HG03064 (cell line): ENCODE data around the gene GID8.

Source experiments
- ATAC-seq: cut with Tn5 transposase; IDR thresholded peaks from one replicate; pipeline ENCODE4 v1.9.1; 2021; ENCODE audit warnings: low read depth; ENCODE audit not compliant: unreplicated experiment

The GID8 gene

GRCh38 chr20:62941792-62942191, 3.8 kb downstream of the GID8 start:
- ATAC-seq = no peak

GRCh38 chr20:62942456-62942855, 4.5 kb downstream of the GID8 start:
- ATAC-seq = no peak

- no peak for ATAC-seq
Observed at GRCh38 chr20:62943396-62943795, 5.4 kb downstream of the GID8 start.

GRCh38 chr20:62944184-62944583, 6.2 kb downstream of the GID8 start:
- ATAC-seq = no peak

- ATAC-seq = no peak
Observed at GRCh38 chr20:62944746-62945145, 6.8 kb downstream of the GID8 start.

GRCh38 chr20:62945771-62946339, 7.9 kb downstream of the GID8 start:
- ATAC-seq = no peak

GRCh38 chr20:62946918-62947317, 9.0 kb downstream of the GID8 start:
- ATAC-seq = no peak

- ATAC-seq = no peak
Observed at GRCh38 chr20:62947532-62948300, 9.8 kb downstream of the GID8 start.

- no peak for ATAC-seq
Observed at GRCh38 chr20:62949153-62949821, 11.3 kb downstream of the GID8 start.

GRCh38 chr20:62949962-62950361, 12.0 kb downstream of the GID8 start:
- ATAC-seq = no peak

GRCh38 chr20:62950741-62951140, 12.8 kb downstream of the GID8 start:
- ATAC-seq = no peak

GRCh38 chr20:62951143-62951895, 13.4 kb downstream of the GID8 start:
- ATAC-seq = no peak

GRCh38 chr20:62951896-62952372, 14.0 kb downstream of the GID8 start:
- no peak for ATAC-seq

GRCh38 chr20:62952373-62952967, 14.5 kb downstream of the GID8 start, which contains the start of gene SLC17A9:
Gene SLC17A9 (plus strand): TSS chr20:62952709. CDS start chr20:62952831, 122 bp downstream.
- peak; percentile 51 for ATAC-seq

- no peak for ATAC-seq
Observed at GRCh38 chr20:62952968-62953838, 15.3 kb downstream of the GID8 start.

- peak; percentile 60 for ATAC-seq
Observed at GRCh38 chr20:62953839-62954703, 16.1 kb downstream of the GID8 start.

- ATAC-seq = no peak
Observed at GRCh38 chr20:62955519-62956386, 17.8 kb downstream of the GID8 start.
